T-helper 2 cell treated with Interferon-gamma antibody and Interleukin-4, amounts not matched to agents 5 μg/mL and 100 μg/mL, for 36 hours (primary cell): ENCODE measurements around the gene RASL11A.
"Not testable (repeated sequence)": the region's sequence is repeated elsewhere in the genome, so short reads cannot be mapped to it uniquely, and the experiment has no call there.

Source experiments
- DNase-seq: peaks from one replicate; pipeline ENCODE4 v3.0.0; 2021; ENCODE audit warnings: low spot score
- H3K27ac Mint-ChIP-seq: one replicate; pipeline ENCODE4 v1.8.0; 2021; ENCODE audit warnings: mild to moderate bottlenecking, mixed read lengths
- H3K27me3 Mint-ChIP-seq: one replicate; pipeline ENCODE4 v1.8.0; 2021; ENCODE audit warnings: low read depth, mixed read lengths
- H3K36me3 Mint-ChIP-seq: one replicate; pipeline ENCODE4 v1.8.0; 2021; ENCODE audit warnings: low read depth, mixed read lengths
- H3K4me1 Mint-ChIP-seq: one replicate; pipeline ENCODE4 v1.8.0; 2021; ENCODE audit warnings: low read depth, mixed read lengths
- H3K4me3 Mint-ChIP-seq: one replicate; pipeline ENCODE4 v1.8.0; 2022; ENCODE audit warnings: mild to moderate bottlenecking, moderate library complexity, mixed read lengths
- H3K9me3 Mint-ChIP-seq: one replicate; pipeline ENCODE4 v1.8.0; 2021; ENCODE audit warnings: mixed read lengths

The RASL11A gene, protein sequence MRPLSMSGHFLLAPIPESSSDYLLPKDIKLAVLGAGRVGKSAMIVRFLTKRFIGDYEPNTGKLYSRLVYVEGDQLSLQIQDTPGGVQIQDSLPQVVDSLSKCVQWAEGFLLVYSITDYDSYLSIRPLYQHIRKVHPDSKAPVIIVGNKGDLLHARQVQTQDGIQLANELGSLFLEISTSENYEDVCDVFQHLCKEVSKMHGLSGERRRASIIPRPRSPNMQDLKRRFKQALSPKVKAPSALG

DNA sequence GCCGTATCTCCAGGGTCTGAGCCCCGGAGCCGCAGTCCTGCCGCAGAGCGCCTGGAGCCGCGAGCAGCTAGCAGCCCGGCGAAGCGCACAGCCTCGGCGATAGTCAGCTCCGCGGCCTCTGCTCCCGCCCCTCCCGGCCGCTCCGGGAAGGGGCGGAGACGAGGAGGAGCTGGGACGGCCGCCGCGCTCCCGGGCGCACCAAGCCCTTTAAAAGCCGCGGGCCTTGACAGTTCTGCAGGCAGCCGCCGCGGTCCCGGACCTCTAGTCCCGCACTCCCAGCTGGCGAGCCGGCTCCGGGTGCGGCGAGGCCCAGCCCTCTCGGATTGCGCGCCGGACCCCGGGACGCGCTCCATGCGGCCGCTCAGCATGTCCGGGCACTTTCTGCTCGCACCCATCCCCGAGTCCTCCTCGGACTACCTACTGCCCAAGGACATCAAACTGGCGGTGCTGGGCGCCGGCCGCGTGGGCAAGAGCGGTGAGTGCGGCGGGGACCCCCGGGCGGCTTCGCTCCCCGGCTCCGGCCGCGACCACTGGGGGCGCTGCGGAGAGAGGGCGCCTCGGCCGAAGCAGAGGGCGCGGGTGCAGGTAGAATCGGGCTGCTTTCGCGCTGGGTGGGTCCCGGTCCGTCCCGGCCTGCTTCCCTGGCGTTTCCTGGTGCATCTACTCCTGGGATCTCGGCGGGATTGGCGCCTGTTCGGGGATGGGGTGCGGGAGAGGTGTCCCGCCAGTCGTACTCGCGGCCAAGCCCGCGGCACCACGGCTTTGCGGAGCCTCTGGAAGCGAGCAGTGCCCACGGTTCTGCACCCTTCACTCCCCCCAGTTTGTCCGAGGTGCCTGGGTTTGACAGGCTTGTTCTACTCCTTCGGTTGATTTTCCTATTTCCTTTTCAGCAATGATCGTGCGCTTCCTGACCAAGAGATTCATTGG, at the start of gene RASL11A:
RASL11A (plus strand) TSS at position 237 of the 927 bp plus-strand sequence; CDS start at position 352, 115 bp downstream.
- DNase-seq: peak; percentile 66
- H3K27me3 Mint-ChIP-seq: peaks cover 40% of the 10 kb centered on the region
- peak within 1 kb of the TSS; percentile 84 for H3K4me3 Mint-ChIP-seq
- H3K36me3 Mint-ChIP-seq: no peaks in the 10 kb centered on the region
- peak within 1 kb of the TSS; percentile 29 for H3K27ac Mint-ChIP-seq
- H3K9me3 Mint-ChIP-seq: no peaks in the 10 kb centered on the region
- peaks cover 4% of the 10 kb centered on the region for H3K4me1 Mint-ChIP-seq

DNA sequence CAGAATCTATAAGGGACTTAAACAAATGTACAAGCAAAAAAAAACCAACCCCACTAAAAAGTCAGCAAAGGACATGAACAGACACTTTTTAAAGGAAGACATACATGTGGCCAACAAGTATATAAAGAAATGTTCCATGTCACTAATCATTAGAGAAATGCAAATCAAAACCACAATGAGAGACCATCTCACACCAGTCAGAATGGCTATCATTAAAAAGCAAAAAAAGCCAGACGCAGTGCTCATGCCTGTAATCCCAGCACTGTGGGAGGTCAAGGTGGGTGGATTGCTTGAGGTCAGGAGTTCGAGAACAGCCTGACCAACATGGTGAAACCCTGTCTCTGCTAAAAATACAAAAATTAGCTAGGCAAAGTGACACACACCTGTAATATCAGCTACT, 48.5 kb upstream of the RASL11A start:
- not testable (repeated sequence) for H3K4me1 Mint-ChIP-seq, H3K4me3 Mint-ChIP-seq

DNA sequence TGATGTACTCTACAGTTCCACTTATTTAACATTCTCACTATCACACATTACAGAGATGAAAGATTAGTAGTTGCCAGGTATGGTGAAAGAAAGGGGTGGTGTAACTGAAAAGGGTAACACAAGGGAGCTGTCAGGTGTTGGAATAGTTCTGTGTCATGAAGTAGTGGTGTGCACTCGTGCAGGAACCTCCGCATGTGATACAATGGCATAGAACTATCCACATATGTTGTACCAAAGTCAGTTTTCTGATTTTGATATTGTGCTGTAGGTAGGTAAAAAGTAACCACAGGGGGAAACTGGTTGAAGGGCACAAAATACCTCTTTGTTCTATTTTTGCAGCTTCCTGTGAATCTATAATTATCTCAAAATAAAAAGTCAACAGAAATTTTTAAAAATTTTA, 43.6 kb upstream of the RASL11A start:
- DNase-seq: no peak
- Mint-ChIP-seq H3K27me3 (peaks cover 12% of the 10 kb centered on the region), H3K36me3 (no peaks in the 10 kb centered on the region), H3K4me3 (no peak overlapping the region), H3K4me1 (no peaks in the 10 kb centered on the region), H3K27ac (no peak overlapping the region), H3K9me3 (peaks cover 3% of the 10 kb centered on the region)

More for the DNA sequence above, 48.5 kb upstream of the RASL11A start:
- DNase-seq, H3K36me3 Mint-ChIP-seq, H3K27me3 Mint-ChIP-seq, H3K9me3 Mint-ChIP-seq, H3K27ac Mint-ChIP-seq: not testable (repeated sequence)

DNA sequence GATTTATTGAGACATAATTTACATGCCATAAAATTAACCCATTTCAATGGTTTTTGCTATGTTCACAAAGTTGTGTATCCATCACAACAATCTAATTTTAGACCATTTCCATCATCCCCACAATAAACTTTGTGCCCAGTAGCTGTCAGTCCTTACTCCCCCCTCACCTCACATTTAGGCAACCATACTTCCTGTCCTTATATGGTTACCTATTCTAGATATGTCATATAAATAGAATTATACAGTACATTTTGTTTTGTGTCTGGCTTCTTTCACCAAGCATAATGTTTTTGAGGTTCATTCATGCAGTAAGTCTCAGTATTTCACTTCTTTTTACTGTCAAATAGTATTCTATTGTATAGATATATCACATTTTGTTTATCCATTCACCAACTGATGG, 42.5 kb upstream of the RASL11A start:
- peaks cover 8% of the 10 kb centered on the region for H3K27me3 Mint-ChIP-seq
- H3K9me3 Mint-ChIP-seq: peaks cover 3% of the 10 kb centered on the region
- no peaks in the 10 kb centered on the region for H3K4me1 Mint-ChIP-seq
- no peak overlapping the region for H3K27ac Mint-ChIP-seq
- H3K4me3 Mint-ChIP-seq: no peak overlapping the region
- H3K36me3 Mint-ChIP-seq: no peaks in the 10 kb centered on the region
- no peak for DNase-seq

DNA sequence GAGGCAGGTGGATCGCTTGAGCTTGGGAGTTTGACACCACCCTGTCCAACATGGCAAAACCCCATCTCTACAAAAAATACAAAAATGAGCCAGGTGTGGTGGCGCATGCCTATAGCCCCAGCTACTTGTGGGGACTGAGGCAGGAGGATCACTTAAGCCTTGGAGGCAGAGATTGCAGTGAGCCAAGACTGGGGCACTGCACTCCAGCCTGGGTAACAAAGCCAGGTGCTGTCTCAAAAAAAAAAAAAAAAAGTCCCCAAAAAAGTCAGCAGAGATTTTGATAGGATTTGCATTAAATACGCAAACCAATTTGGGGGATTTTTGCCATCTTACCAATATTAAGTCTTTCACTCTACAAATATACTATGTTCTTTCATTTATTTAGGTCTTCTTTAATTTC, 41.0 kb upstream of the RASL11A start:
- no peaks in the 10 kb centered on the region for H3K4me1 Mint-ChIP-seq
- no peak for DNase-seq
- H3K27me3 Mint-ChIP-seq: peaks cover 6% of the 10 kb centered on the region
- H3K36me3 Mint-ChIP-seq: no peaks in the 10 kb centered on the region
- H3K9me3 Mint-ChIP-seq: peaks cover 3% of the 10 kb centered on the region
- H3K27ac Mint-ChIP-seq: no peak overlapping the region
- no peak overlapping the region for H3K4me3 Mint-ChIP-seq

DNA sequence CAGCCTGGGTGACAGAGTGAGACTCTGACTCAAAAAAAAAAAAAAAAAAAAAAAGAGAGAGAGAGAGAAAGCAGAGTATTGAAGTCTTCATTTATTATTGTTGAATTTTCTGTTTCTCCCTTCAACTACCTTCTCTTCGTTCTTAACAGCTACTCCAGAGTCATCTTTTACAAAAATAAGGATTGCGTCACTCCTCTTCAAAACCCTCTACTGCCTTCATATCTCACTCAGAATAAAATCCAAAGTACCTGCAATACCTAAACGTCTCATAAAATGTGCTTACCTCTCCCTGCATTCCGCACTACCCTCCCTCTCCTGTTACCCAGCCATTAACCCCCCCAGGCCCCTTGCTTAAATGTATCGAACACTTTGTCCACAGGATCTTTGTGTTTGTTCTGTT, 36.7 kb upstream of the RASL11A start:
- H3K27ac Mint-ChIP-seq: no peak overlapping the region
- no peaks in the 10 kb centered on the region for H3K27me3 Mint-ChIP-seq
- H3K36me3 Mint-ChIP-seq: no peaks in the 10 kb centered on the region
- H3K4me3 Mint-ChIP-seq: no peak overlapping the region
- H3K9me3 Mint-ChIP-seq: peaks cover 2% of the 10 kb centered on the region
- no peak for DNase-seq
- no peaks in the 10 kb centered on the region for H3K4me1 Mint-ChIP-seq

DNA sequence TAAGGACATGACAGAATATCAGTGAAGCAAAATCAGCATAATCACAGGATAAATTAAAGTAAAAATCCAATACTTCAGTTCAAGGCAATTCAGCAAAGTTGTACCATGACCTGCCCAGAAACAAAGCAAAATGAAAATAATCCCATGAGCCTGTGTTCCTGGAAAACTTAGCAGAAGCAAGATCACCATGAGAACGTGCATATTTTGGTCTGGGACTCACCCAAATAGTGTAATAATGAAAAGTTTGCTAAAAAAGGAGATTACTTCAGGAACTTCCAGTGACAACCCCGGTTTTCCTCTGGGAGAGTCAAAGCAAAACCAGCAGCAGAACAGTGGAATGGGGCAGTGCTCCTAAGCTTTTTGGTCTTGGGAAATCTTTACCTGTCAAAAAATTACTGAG, 34.2 kb upstream of the RASL11A start:
- H3K27me3 Mint-ChIP-seq: no peaks in the 10 kb centered on the region
- no peaks in the 10 kb centered on the region for H3K36me3 Mint-ChIP-seq

DNA sequence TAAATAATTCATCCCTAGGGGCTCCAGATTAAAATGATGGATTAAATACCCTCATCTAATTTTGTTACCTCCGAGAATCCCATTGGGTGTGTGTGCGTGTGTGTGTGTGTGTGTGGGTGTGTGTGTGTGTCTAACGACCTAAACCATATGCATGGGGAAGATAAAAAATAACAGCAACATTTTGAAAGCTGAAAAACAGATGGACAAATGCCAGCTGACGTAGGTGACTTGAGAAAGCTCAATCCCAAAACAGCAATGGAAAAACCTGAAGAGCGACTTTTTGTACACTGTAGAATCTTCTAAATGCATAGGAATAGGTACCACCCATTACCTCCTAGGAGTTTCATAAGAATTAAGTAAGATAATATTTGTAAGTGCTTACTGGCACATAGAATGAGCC, 27.9 kb upstream of the RASL11A start:
- Mint-ChIP-seq H3K27ac (no peak overlapping the region), H3K36me3 (peaks cover under 1% of the 10 kb centered on the region), H3K4me3 (no peak overlapping the region), H3K9me3 (no peaks in the 10 kb centered on the region), H3K27me3 (no peaks in the 10 kb centered on the region), H3K4me1 (peaks cover 3% of the 10 kb centered on the region)
- no peak for DNase-seq

More for the DNA sequence above, 34.2 kb upstream of the RASL11A start:
- no peak for DNase-seq
- H3K4me3 Mint-ChIP-seq: no peak overlapping the region
- H3K9me3 Mint-ChIP-seq: no peaks in the 10 kb centered on the region
- no peak overlapping the region for H3K27ac Mint-ChIP-seq
- H3K4me1 Mint-ChIP-seq: no peaks in the 10 kb centered on the region

DNA sequence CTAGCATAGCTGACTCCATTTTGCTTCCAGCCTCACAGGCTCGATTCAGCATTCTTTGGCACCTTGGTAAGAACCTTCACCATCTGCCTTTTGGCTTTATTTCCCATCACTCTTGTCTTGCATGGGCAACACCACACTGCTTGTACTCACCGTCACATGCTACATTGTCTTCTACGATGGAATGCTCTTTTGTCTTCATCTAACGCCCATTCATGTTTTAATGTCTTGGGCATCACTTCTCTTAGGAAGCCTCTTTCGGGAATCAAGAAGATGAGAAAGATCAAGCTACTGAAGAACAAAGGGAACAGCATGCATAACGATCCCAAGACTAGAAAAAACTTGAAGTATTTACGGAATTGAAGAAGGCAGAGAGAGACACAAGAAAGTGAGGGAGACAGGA, 25.0 kb upstream of the RASL11A start:
- H3K4me1 Mint-ChIP-seq: peaks cover 14% of the 10 kb centered on the region
- no peaks in the 10 kb centered on the region for H3K27me3 Mint-ChIP-seq
- no peak overlapping the region for H3K27ac Mint-ChIP-seq
- DNase-seq: no peak
- H3K9me3 Mint-ChIP-seq: no peaks in the 10 kb centered on the region
- peaks cover 2% of the 10 kb centered on the region for H3K36me3 Mint-ChIP-seq
- H3K4me3 Mint-ChIP-seq: no peak overlapping the region

DNA sequence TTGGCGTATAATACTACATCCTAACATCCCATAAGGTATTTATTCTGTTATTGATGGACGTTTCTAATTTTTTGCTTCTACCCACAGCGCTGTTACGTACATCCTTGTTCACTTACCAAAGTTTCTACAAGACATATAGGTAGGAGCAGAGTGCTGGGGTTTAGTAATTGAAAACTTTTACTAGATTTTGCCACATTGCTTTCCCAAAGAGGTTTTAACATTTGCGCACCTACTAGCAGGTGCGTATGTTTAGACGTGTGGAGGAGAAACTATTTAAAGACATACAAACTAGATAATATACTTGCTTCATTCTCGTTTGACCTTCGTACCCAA, 19.8 kb upstream of the RASL11A start:
- Mint-ChIP-seq H3K9me3 (no peaks in the 10 kb centered on the region), H3K4me3 (peak overlapping the region; percentile 94), H3K36me3 (peaks cover 40% of the 10 kb centered on the region), H3K27ac (peak overlapping the region; percentile 99), H3K27me3 (no peaks in the 10 kb centered on the region), H3K4me1 (peaks cover 37% of the 10 kb centered on the region)
- DNase-seq: no peak

DNA sequence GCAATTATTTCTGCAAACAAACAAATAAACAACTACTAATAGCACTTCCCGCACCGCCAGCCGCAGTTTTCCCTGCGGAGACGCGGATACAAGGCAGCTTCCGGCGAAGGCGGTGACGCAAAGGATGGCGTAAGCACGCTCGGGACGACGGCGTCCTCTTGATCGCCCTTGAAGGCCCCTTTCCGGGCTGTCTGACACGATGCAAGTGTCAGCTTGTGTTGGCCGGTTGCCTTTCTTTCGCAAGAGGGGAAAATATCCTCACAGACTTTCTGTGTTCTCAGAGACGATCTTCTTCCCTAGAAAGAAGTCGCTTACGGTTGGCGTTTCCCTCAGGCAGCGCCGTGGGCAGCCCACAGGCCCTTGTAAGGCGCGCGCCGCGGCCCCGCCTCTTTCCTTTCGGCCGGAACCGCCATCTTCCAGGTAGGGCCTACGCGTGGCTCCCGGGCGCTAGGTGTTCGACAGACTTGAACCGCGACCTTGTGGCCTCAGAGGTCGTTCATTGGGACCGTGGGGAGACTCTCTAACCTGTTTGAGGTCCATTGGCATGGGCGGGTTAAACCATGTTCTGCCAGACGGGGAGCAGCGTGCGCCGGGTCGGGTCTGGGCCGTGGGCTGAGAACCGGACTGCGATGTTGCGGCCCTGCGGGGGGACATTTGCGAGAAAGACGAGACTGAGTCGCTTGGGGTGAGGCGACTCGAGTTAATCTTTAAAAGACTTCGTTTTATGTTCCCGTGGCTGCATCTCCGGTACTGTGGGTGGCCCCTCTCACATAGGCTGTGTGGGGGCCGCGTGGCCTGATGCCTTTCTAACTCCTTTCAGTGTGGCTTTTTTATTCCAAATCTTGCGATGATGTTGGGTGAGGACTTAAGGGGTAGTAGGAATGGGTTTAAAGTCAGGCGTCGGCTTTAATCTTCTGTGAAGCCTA, 19.2 kb upstream of the RASL11A start, which contains the start of gene RPL21:
RPL21 (plus strand) TSS at position 393 of the 926 bp plus-strand sequence. CDS start 2,219 bp downstream, outside the sequence.
- peaks cover 46% of the 10 kb centered on the region for H3K36me3 Mint-ChIP-seq
- H3K9me3 Mint-ChIP-seq: no peaks in the 10 kb centered on the region
- peak; percentile 87 for DNase-seq
- peaks cover 37% of the 10 kb centered on the region for H3K4me1 Mint-ChIP-seq
- peak within 1 kb of the TSS; percentile 99 for H3K27ac Mint-ChIP-seq
- H3K4me3 Mint-ChIP-seq: peak within 1 kb of the TSS; percentile 94
- no peaks in the 10 kb centered on the region for H3K27me3 Mint-ChIP-seq

DNA sequence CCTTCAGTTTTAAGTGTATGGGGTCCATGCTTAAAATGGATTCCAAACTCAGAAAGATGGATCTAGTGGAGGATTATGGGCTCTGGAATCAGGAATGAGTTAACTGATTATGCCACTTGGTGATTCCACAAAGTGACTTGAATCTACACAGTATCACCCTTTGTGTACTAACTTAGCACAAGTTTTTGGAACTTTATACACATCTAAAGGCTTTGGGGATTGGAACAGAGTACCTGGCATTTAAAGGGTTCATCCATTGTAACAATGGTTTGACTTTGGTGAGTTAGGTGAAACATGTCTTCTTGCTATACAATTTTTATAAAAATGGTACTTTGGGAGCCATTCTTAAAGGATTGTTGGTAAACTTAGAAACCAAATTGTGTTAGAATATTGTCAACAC, 18.2 kb upstream of the RASL11A start:
- Mint-ChIP-seq H3K27ac (peak overlapping the region; percentile 99), H3K4me1 (peaks cover 38% of the 10 kb centered on the region), H3K36me3 (peaks cover 48% of the 10 kb centered on the region), H3K4me3 (peak overlapping the region; percentile 94), H3K9me3 (no peaks in the 10 kb centered on the region), H3K27me3 (no peaks in the 10 kb centered on the region)
- DNase-seq: no peak

DNA sequence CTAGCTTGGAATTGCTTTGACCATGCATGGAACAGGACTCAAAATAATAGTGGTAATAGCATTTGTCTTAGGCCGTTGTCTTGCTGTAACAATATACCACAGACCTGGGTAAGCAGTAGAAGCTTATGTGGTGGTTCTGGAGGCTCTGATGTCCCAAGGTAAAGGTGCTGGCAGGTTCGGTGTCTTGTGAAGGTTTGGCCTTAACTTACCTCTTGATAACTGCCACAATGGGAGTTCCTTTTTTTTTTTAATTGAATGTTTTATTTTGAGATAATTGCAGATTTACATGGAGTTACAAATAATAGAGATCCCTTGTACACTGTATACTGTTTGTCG, 13.4 kb upstream of the RASL11A start:
- H3K4me1 Mint-ChIP-seq: peaks cover 39% of the 10 kb centered on the region
- no peak for DNase-seq
- H3K9me3 Mint-ChIP-seq: no peaks in the 10 kb centered on the region
- H3K27me3 Mint-ChIP-seq: no peaks in the 10 kb centered on the region
- H3K27ac Mint-ChIP-seq: no peak overlapping the region
- peaks cover 63% of the 10 kb centered on the region for H3K36me3 Mint-ChIP-seq
- no peak overlapping the region for H3K4me3 Mint-ChIP-seq
